Measurements from ENCODE around the gene GPATCH3.

Gene GPATCH3

DNA sequence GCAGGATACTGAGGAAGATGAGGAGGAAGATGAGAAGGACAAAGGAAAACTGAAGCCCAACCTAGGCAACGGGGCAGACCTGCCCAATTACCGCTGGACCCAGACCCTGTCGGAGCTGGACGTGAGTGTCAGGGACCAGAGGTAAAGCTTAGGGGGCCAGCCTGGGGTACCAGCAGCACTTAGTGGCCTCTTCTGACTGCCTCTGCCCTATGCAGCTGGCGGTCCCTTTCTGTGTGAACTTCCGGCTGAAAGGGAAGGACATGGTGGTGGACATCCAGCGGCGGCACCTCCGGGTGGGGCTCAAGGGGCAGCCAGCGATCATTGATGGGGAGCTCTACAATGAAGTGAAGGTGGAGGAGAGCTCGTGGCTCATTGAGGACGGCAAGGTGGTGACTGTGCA, 42.4 kb upstream of the GPATCH3 start:
- TF ChIP-seq, protein P1, sequence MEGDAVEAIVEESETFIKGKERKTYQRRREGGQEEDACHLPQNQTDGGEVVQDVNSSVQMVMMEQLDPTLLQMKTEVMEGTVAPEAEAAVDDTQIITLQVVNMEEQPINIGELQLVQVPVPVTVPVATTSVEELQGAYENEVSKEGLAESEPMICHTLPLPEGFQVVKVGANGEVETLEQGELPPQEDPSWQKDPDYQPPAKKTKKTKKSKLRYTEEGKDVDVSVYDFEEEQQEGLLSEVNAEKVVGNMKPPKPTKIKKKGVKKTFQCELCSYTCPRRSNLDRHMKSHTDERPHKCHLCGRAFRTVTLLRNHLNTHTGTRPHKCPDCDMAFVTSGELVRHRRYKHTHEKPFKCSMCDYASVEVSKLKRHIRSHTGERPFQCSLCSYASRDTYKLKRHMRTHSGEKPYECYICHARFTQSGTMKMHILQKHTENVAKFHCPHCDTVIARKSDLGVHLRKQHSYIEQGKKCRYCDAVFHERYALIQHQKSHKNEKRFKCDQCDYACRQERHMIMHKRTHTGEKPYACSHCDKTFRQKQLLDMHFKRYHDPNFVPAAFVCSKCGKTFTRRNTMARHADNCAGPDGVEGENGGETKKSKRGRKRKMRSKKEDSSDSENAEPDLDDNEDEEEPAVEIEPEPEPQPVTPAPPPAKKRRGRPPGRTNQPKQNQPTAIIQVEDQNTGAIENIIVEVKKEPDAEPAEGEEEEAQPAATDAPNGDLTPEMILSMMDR (IDR thresholded peaks at IDR 0.05; ENCODE audit: extremely low read depth, missing control alignments) = no peak
- no peak for DNase-seq (ENCODE audit: low spot score)

DNA sequence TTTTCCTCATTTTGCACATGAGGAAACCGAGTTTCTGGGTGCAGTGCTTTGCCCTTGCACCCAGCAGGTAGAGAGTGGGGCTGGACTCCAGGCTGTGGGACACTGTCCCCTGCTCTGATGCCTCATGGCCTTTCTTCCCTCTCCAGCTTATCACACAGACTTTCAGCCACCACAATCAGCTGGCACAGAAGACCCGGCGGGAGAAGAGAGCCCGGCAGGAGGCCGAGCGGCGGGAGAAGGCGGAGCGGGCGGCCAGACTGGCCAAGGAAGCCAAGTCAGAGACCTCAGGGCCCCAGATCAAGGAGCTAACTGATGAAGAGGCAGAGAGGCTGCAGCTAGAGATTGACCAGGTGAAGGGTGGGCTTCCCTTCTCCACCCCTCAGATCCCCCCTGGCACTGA, 41.0 kb upstream of the GPATCH3 start:
- TF ChIP-seq, protein P1 (IDR thresholded peaks at IDR 0.05; ENCODE audit: extremely low read depth, missing control alignments) = no peak
- no peak for DNase-seq (ENCODE audit: low spot score)

DNA sequence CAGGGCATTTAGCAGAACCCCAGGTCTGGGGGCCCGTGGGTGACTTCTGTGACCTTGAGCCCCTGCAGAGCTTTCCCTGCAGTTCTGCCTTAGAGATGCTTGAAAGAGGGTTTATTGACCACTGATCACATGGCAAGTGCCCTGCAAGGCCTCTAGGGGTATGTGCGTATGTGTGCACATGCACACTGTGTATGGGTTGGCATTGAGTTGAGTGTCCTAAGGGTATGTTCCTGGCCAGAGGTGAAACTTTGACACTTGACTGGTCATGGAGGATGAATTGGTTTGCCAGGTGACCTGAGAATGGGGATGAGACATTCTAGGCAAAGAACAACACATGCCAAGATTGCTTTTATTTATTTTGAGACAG, 38.4 kb upstream of the GPATCH3 start:
- TF ChIP-seq, protein P1 (IDR thresholded peaks at IDR 0.05; ENCODE audit: extremely low read depth, missing control alignments) = no peak

DNA sequence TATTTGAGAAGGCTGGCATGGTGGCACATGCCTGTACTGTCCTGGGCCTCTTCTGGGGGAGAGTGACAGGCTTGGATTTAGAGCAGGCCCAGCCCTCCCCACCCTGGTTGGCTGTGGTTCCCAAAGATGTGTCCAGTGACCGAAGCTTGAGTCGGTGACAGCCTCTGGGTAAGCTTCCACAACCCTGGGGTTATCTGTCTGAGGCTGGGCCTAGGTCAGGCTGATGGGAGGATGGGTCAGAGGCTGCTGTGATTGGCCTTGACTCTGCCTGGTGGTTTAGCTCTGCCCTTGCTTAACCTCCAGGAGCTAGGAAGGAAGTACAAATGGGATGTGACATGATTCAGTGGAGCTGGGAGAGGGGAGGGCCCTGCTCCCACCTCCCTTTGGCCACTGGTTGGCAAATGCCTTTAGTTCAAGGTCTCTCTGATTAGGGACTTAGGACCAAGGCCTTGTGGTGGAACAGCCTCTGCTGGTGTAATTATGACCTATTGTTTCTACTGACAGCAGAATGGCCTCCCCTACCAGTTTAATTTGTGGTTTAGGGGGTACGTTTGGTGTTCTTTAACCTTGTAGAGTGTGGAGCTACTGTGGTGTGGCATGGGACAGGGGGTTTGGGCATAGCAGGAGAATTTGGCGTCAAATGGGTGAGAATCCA, 37.9 kb upstream of the GPATCH3 start:
- TF ChIP-seq, protein P1 (IDR thresholded peaks at IDR 0.05; ENCODE audit: extremely low read depth, missing control alignments) = no peak
- DNase-seq (ENCODE audit: low spot score) = no peak

More for the DNA sequence above, 38.4 kb upstream of the GPATCH3 start:
- no peak for DNase-seq (ENCODE audit: low spot score)

GRCh38 chr1:26936823-26937222, 36.6 kb upstream of the GPATCH3 start:
- TF ChIP-seq, protein P1 (IDR thresholded peaks at IDR 0.05; ENCODE audit: extremely low read depth, missing control alignments) = no peak
- DNase-seq (ENCODE audit: low spot score) = no peak

- TF ChIP-seq, protein P1 (IDR thresholded peaks at IDR 0.05; ENCODE audit: extremely low read depth, missing control alignments) = no peak
- DNase-seq (ENCODE audit: low spot score) = peak; percentile 70
Measured at GRCh38 chr1:26932531-26932930, 32.3 kb upstream of the GPATCH3 start.

- TF ChIP-seq, protein P1 (IDR thresholded peaks at IDR 0.05; ENCODE audit: extremely low read depth, missing control alignments) = no peak
- no peak for DNase-seq (ENCODE audit: low spot score)
Measured at GRCh38 chr1:26923711-26924110, 23.4 kb upstream of the GPATCH3 start.

Data from GM20000 (cell line).